ENCODE data around the gene CTNNBL1.

GRCh38 chr20:37699202-37699601 is 5.4 kb downstream of the CTNNBL1 start:
- TF ChIP-seq SPI1 (IDR thresholded peaks at IDR 0.05; ENCODE audit: low read depth, low read length) (no peak), POLR2A (IDR thresholded peaks at IDR 0.05; ENCODE audit: low read depth, low read length) (no peak), PAX5 (IDR thresholded peaks at IDR 0.05; ENCODE audit: insufficient read depth, low read length, severe bottlenecking) (no peak), POLR2AphosphoS5 (IDR thresholded peaks at IDR 0.05; ENCODE audit: low read depth, low read length) (no peak)
